Chondrocyte (in vitro differentiated cells): ENCODE data around the gene SQOR. TPM values are rescaled to one million over a fixed set of nuclear protein-coding genes. Genes with fewer than 3 reads are reported as not detected.

Source experiments
- DNase-seq: peaks from one replicate; pipeline ENCODE4 v3.0.0; 2021; ENCODE audit warnings: mixed read lengths, low spot score
- H3K27ac Mint-ChIP-seq: one replicate; pipeline ENCODE4 v1.8.0; 2021; ENCODE audit warnings: mild to moderate bottlenecking, moderate library complexity, mixed read lengths; ENCODE audit not compliant: unreplicated experiment
- H3K27me3 Mint-ChIP-seq: 2 replicates; pipeline ENCODE4 v1.8.0; 2021; ENCODE audit warnings: low read depth, mixed read lengths
- H3K36me3 Mint-ChIP-seq: 2 replicates; pipeline ENCODE4 v1.8.0; 2021; ENCODE audit warnings: low read depth, mixed read lengths
- H3K4me1 Mint-ChIP-seq: 2 replicates; pipeline ENCODE4 v1.8.0; 2021; ENCODE audit warnings: low read depth, mild to moderate bottlenecking, mixed read lengths
- H3K4me3 Mint-ChIP-seq: one replicate; pipeline ENCODE4 v1.8.0; 2021; ENCODE audit warnings: mild to moderate bottlenecking, moderate library complexity, mixed read lengths; ENCODE audit not compliant: unreplicated experiment
- H3K9me3 Mint-ChIP-seq: 2 replicates; pipeline ENCODE4 v1.8.0; 2021; ENCODE audit warnings: low read depth, mixed read lengths
- CTCF ChIP-seq: fragments of 200-600 bp; sonication (generic); IDR thresholded peaks from 2 replicates; pipeline ENCODE4 v1.5.0; 2021; ENCODE audit warnings: antibody characterized with exemption, mild to moderate bottlenecking, moderate library complexity
- total RNA-seq: library from RNA; stranded (reverse); gene quantifications from 3 replicates; pipeline ENCODE4 v1.2.1, GENCODE V29; 2021

The SQOR gene
- total RNA-seq, 1 donor from 2014 or later, result 10.9 TPM

- Mint-ChIP-seq H3K9me3 (no peaks in the 10 kb centered on the region), H3K27ac (no peak overlapping the region), H3K27me3 (no peaks in the 10 kb centered on the region), H3K4me3 (no peak overlapping the region), H3K4me1 (no peaks in the 10 kb centered on the region), H3K36me3 (peaks cover 22% of the 10 kb centered on the region)
- no peak for DNase-seq
- TF ChIP-seq CTCF, result no peak
Observed at GRCh38 chr15:45690581-45691260, 55.9 kb downstream of the SQOR start.

- peaks cover 15% of the 10 kb centered on the region for H3K4me1 Mint-ChIP-seq
- H3K9me3 Mint-ChIP-seq, result no peaks in the 10 kb centered on the region
- peaks cover 2% of the 10 kb centered on the region for H3K36me3 Mint-ChIP-seq
- no peak for DNase-seq
- H3K4me3 Mint-ChIP-seq, result no peak overlapping the region
- peaks cover 3% of the 10 kb centered on the region for H3K27me3 Mint-ChIP-seq
- no peak for TF ChIP-seq CTCF
- no peak overlapping the region for H3K27ac Mint-ChIP-seq
Observed at GRCh38 chr15:45701108-45701507, 66.3 kb downstream of the SQOR start.

- Mint-ChIP-seq H3K27ac (no peak overlapping the region), H3K27me3 (peaks cover 3% of the 10 kb centered on the region), H3K36me3 (peaks cover 1% of the 10 kb centered on the region), H3K4me1 (peaks cover 15% of the 10 kb centered on the region), H3K9me3 (no peaks in the 10 kb centered on the region), H3K4me3 (no peak overlapping the region)
- TF ChIP-seq CTCF, result no peak
- no peak for DNase-seq
Observed at GRCh38 chr15:45702041-45702440, 67.2 kb downstream of the SQOR start.

GRCh38 chr15:45703670-45704328, 69.0 kb downstream of the SQOR start:
- H3K4me3 Mint-ChIP-seq, result peak overlapping the region; percentile 87
- H3K36me3 Mint-ChIP-seq, result no peaks in the 10 kb centered on the region
- peaks cover 15% of the 10 kb centered on the region for H3K4me1 Mint-ChIP-seq

More at GRCh38 chr15:45703670-45704328, 69.0 kb downstream of the SQOR start:
- no peak for DNase-seq
- H3K27ac Mint-ChIP-seq, result no peak overlapping the region
- peaks cover 2% of the 10 kb centered on the region for H3K27me3 Mint-ChIP-seq
- peak; percentile 38 for TF ChIP-seq CTCF
- no peaks in the 10 kb centered on the region for H3K9me3 Mint-ChIP-seq
